Left lung (tissue), 10 donors: ENCODE measurements around the gene TGM3. TPM values are rescaled to one million over a fixed set of nuclear protein-coding genes. Genes with fewer than 3 reads are reported as not detected.

Source experiments
- ATAC-seq: fragments of 200-7000 bp; cut with Tn5 transposase; one replicate; pipeline ENCODE4 v1.9.1; 2020; ENCODE audit warnings: moderate library complexity
- DNase-seq, 4 donors: peaks; one replicate each; pipeline ENCODE4 v3.0.0-alpha.2; 2013 to 2020
- H3K27ac ChIP-seq, 2 donors: fragments of 200-600 bp; sonication (generic) in 1 of 2; one replicate each; pipeline versions ENCODE4 v1.5.0 to v1.8.0; 2020 to 2021
- H3K27me3 ChIP-seq, 2 donors: fragments of 200-600 bp; sonication (generic) in 1 of 2; one replicate each; pipeline versions ENCODE4 v1.5.0 to v1.8.0; 2020 to 2021
- H3K36me3 ChIP-seq, 2 donors: fragments of 200-600 bp; sonication (generic) in 1 of 2; one replicate each; pipeline versions ENCODE4 v1.5.0 to v1.8.0; 2020 to 2021
- H3K4me1 ChIP-seq, 2 donors: fragments of 200-600 bp; one replicate each; pipeline ENCODE4 v1.8.0; 2021
- H3K4me3 ChIP-seq, 2 donors: fragments of 200-600 bp; sonication (generic) in 1 of 2; one replicate each; pipeline versions ENCODE4 v1.5.0 to v1.8.0; 2020 to 2021; ENCODE audit warnings: mild to moderate bottlenecking in 1 of 2
- H3K9me3 ChIP-seq, 2 donors: fragments of 200-600 bp; sonication (generic) in 1 of 2; one replicate each; pipeline versions ENCODE4 v1.5.0 to v1.8.0; 2020 to 2021
- CTCF ChIP-seq, 2 donors: fragments of 200-600 bp; sonication (generic) in 1 of 2; IDR thresholded peaks; one replicate each; pipeline versions ENCODE4 v1.5.0 to v1.8.0; 2021; ENCODE audit warnings: antibody characterized with exemption in 2 of 2
- intact Hi-C, 2 donors: fragments of 100-400 bp; cut with DNase I; formaldehyde crosslinking; loops; one replicate each; pipeline versions ENCODE4 v1.11.2 to v1.14.2; 2022
- polyA plus RNA-seq, 6 donors: library from polyadenylated mRNA; unstranded; fragments of 120-200 nt; gene quantifications; one replicate each; pipeline ENCODE4 v1.2.1, GENCODE V29; 2013; ENCODE audit not compliant: insufficient read length in 6 of 6
- total RNA-seq, 2 donors: library from RNA; stranded (reverse); fragmentation: NEBNext Ultra II Directional; extraction: Animal tissue kit (Norgen Biotek cat#: 25700); gene quantifications; one replicate each; pipeline ENCODE4 v1.2.1, GENCODE V29; 2021
- donor health status: DM: no; HTN: yes; CAD: no.
- donor health status: DM: no; HTN: no; CAD: no.

Gene TGM3
- total and polyA plus RNA-seq, 8 donors = 0.20 to 0.37 (median 0.27) TPM; not detected in 3

GRCh38 chr20:2337142-2337541 lies 41.3 kb downstream of the TGM3 start:
- ATAC-seq (no peak), DNase-seq (no peak)
- no peak for TF ChIP-seq CTCF (IDR thresholded peaks at IDR 0.05)
- H3K4me1 ChIP-seq = no peaks in the 10 kb centered on the region
- H3K9me3 ChIP-seq = no peaks in the 10 kb centered on the region
- H3K4me3 ChIP-seq = no peak overlapping the region
- intact Hi-C loops = no loop called here
- no peak overlapping the region for H3K27ac ChIP-seq
- H3K36me3 ChIP-seq = no peaks in the 10 kb centered on the region
- H3K27me3 ChIP-seq = peaks cover 0 to 27% of the 10 kb centered on the region in 2 donors

- no peaks in the 10 kb centered on the region for H3K9me3 ChIP-seq
- H3K4me3 ChIP-seq = no peak overlapping the region
- H3K36me3 ChIP-seq = no peaks in the 10 kb centered on the region
- intact Hi-C loops = no loop called here
- peaks cover 0 to 13% of the 10 kb centered on the region in 2 donors for H3K27me3 ChIP-seq
- DNase-seq (no peak), ATAC-seq (no peak)
- no peak for TF ChIP-seq CTCF (IDR thresholded peaks at IDR 0.05)
- H3K4me1 ChIP-seq = no peaks in the 10 kb centered on the region
- H3K27ac ChIP-seq = no peak overlapping the region
These were observed 42.7 kb downstream of the TGM3 start for GRCh38 chr20:2338411-2339066.

GRCh38 chr20:2340136-2340535 lies 44.3 kb downstream of the TGM3 start:
- intact Hi-C loops = no loop called here
- Histone ChIP-seq H3K27me3 (peaks cover 0 to 9% of the 10 kb centered on the region in 2 donors), H3K27ac (no peak overlapping the region), H3K4me3 (no peak overlapping the region), H3K4me1 (no peaks in the 10 kb centered on the region), H3K36me3 (no peaks in the 10 kb centered on the region), H3K9me3 (no peaks in the 10 kb centered on the region)
- DNase-seq (no peak), ATAC-seq (no peak)
- no peak for TF ChIP-seq CTCF (IDR thresholded peaks at IDR 0.05)

GRCh38 chr20:2340823-2341222 lies 45.0 kb downstream of the TGM3 start:
- H3K36me3 ChIP-seq = no peaks in the 10 kb centered on the region
- H3K27ac ChIP-seq = no peak overlapping the region
- H3K4me1 ChIP-seq = no peaks in the 10 kb centered on the region
- peaks cover 0 to 9% of the 10 kb centered on the region in 2 donors for H3K27me3 ChIP-seq
- no peaks in the 10 kb centered on the region for H3K9me3 ChIP-seq
- intact Hi-C loops = no loop called here
- DNase-seq = no peak
- H3K4me3 ChIP-seq = no peak overlapping the region
- TF ChIP-seq CTCF (IDR thresholded peaks at IDR 0.05) = no peak
- ATAC-seq = no peak

GRCh38 chr20:2341336-2341735 lies 45.5 kb downstream of the TGM3 start:
- Histone ChIP-seq H3K9me3 (no peaks in the 10 kb centered on the region), H3K27ac (no peak overlapping the region), H3K36me3 (no peaks in the 10 kb centered on the region), H3K27me3 (peaks cover 0 to 9% of the 10 kb centered on the region in 2 donors), H3K4me1 (no peaks in the 10 kb centered on the region), H3K4me3 (no peak overlapping the region)
- intact Hi-C loops = no loop called here
- no peak for TF ChIP-seq CTCF (IDR thresholded peaks at IDR 0.05)
- no peak for ATAC-seq
- no peak for DNase-seq
